NT2/D1 (cell line): ENCODE measurements around the gene P2RX3.

Experiments
- SUZ12 ChIP-seq: IDR thresholded peaks from 2 replicates; pipeline ENCODE4 v1.6.1; 2011; ENCODE audit not compliant: insufficient read length, insufficient read depth; ENCODE audit errors: extremely low read depth
- YY1 ChIP-seq: IDR thresholded peaks from 2 replicates; pipeline ENCODE4 v1.6.1; 2011; ENCODE audit not compliant: insufficient read length, insufficient read depth
- ZNF274 ChIP-seq: IDR thresholded peaks from 2 replicates; pipeline ENCODE4 v1.6.1; 2011; ENCODE audit warnings: mild to moderate bottlenecking, low read depth, low read length

- no peak for TF ChIP-seq YY1
- TF ChIP-seq ZNF274, result no peak
- no peak for TF ChIP-seq SUZ12
Measured at GRCh38 chr11:57320067-57320718, 18.0 kb upstream of the P2RX3 start.
